Measurements from ENCODE around the gene NDUFAF7. TPM values are rescaled to one million over a fixed set of nuclear protein-coding genes. Genes with fewer than 3 reads are reported as not detected.

NDUFAF7 gene
- total and polyA plus RNA-seq, 9 of the 15 experiments (the other 6 are each of a cell fraction or from before 2014, with no cell fraction given), result 14.9 to 41.6 (median 23.9) TPM

DNA sequence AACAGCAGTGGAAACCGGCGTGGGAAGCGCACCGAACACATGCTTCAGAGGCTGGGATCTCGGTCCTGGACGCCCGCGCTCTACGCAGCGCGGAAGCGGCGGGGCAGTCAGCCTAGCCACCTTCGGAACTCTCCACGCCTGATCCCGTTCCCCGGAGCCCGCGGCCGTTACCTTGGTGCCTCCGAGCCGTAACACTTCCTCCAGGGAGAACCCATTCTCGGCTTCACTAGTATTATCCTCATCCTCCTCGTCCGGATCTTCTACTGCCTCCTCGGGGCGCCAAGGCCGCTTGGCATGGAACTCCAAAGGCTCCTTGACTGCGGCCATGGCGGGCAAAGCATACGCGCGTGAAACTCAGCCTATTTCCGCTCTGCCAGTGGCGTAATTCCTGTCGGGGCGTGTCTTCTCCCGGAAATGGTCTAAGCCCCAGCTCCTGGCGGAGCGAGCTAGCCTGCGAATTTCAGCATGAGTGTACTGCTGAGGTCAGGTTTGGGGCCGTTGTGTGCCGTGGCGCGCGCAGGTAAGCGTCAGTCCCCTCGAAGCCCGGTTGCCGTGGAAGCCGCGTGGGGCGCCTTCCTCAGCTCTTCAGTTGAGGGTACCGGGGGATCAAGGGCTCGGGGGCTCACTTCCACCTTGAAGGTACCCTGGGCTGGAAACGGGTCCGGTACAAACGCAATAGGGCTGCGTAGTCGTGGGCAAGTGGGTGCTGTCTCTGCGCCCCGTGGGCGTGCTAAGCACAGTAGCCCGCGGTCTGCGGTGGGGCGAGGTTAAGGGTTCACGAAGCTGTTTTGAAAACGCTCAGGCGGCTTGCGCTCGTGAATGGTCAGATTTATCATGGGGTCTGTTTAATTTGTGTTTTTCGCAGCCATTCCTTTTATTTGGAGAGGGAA lies at the start of gene NDUFAF7, which contains the start of gene CEBPZ (continued):
- TF ChIP-seq STAT5B (CRISPR knock-in tag; IDR thresholded peaks at IDR 0.05) (no peak), EGR1 (conservative IDR thresholded peaks at IDR 0.05) (peak; percentile 73), KLF10 (CRISPR knock-in tag; IDR thresholded peaks at IDR 0.05) (no peak), SIN3B (IDR thresholded peaks at IDR 0.05; ENCODE audit: low read depth) (peak; percentile 80), ZNF431 (CRISPR knock-in tag; IDR thresholded peaks at IDR 0.05) (no peak), ZNF707 (CRISPR knock-in tag; conservative IDR thresholded peaks at IDR 0.05) (no peak), BRF1 (IDR thresholded peaks at IDR 0.05; ENCODE audit: borderline replicate concordance, extremely low read depth, insufficient read length) (no peak), ADNP (tag; IDR thresholded peaks at IDR 0.05) (no peak), HDAC3 (IDR thresholded peaks at IDR 0.05; ENCODE audit: borderline replicate concordance, partially characterized antibody) (no peak), PHF21A (IDR thresholded peaks at IDR 0.05; ENCODE audit: borderline replicate concordance, low read depth) (no peak), ZNF232 (CRISPR knock-in tag; IDR thresholded peaks at IDR 0.05) (0 out of 2 replicates have a peak, but pooled peaks have one; percentile 84), HMG20B (CRISPR knock-in tag; IDR thresholded peaks at IDR 0.05) (no peak), KAT7 (CRISPR knock-in tag; IDR thresholded peaks at IDR 0.05; ENCODE audit: borderline replicate concordance) (peak; percentile 88; the same call in 1 of the 2 replicates), ZFP36 (IDR thresholded peaks at IDR 0.05; ENCODE audit: low read depth, low read length, partially characterized antibody) (no peak), SUPT5H (IDR thresholded peaks at IDR 0.05) (peak; percentile 97), ATF1 (CRISPR knock-in tag; IDR thresholded peaks at IDR 0.05) (0 out of 2 replicates have a peak, but pooled peaks have one; percentile 15), ATF1 (tag; IDR thresholded peaks at IDR 0.05) (peak; percentile 94), E2F3 (CRISPR knock-in tag; IDR thresholded peaks at IDR 0.05) (no peak; the same call in 1 of the 2 replicates)
- TF ChIP-seq, protein P1, sequence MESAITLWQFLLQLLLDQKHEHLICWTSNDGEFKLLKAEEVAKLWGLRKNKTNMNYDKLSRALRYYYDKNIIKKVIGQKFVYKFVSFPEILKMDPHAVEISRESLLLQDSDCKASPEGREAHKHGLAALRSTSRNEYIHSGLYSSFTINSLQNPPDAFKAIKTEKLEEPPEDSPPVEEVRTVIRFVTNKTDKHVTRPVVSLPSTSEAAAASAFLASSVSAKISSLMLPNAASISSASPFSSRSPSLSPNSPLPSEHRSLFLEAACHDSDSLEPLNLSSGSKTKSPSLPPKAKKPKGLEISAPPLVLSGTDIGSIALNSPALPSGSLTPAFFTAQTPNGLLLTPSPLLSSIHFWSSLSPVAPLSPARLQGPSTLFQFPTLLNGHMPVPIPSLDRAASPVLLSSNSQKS (CRISPR knock-in tag; IDR thresholded peaks at IDR 0.05), result no peak
- TF ChIP-seq, protein P2, sequence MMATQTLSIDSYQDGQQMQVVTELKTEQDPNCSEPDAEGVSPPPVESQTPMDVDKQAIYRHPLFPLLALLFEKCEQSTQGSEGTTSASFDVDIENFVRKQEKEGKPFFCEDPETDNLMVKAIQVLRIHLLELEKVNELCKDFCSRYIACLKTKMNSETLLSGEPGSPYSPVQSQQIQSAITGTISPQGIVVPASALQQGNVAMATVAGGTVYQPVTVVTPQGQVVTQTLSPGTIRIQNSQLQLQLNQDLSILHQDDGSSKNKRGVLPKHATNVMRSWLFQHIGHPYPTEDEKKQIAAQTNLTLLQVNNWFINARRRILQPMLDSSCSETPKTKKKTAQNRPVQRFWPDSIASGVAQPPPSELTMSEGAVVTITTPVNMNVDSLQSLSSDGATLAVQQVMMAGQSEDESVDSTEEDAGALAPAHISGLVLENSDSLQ (IDR thresholded peaks at IDR 0.05), result peak; percentile 29
- TF ChIP-seq, protein P3, sequence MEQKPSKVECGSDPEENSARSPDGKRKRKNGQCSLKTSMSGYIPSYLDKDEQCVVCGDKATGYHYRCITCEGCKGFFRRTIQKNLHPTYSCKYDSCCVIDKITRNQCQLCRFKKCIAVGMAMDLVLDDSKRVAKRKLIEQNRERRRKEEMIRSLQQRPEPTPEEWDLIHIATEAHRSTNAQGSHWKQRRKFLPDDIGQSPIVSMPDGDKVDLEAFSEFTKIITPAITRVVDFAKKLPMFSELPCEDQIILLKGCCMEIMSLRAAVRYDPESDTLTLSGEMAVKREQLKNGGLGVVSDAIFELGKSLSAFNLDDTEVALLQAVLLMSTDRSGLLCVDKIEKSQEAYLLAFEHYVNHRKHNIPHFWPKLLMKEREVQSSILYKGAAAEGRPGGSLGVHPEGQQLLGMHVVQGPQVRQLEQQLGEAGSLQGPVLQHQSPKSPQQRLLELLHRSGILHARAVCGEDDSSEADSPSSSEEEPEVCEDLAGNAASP (IDR thresholded peaks at IDR 0.05), result no peak
- TF ChIP-seq, protein P4, sequence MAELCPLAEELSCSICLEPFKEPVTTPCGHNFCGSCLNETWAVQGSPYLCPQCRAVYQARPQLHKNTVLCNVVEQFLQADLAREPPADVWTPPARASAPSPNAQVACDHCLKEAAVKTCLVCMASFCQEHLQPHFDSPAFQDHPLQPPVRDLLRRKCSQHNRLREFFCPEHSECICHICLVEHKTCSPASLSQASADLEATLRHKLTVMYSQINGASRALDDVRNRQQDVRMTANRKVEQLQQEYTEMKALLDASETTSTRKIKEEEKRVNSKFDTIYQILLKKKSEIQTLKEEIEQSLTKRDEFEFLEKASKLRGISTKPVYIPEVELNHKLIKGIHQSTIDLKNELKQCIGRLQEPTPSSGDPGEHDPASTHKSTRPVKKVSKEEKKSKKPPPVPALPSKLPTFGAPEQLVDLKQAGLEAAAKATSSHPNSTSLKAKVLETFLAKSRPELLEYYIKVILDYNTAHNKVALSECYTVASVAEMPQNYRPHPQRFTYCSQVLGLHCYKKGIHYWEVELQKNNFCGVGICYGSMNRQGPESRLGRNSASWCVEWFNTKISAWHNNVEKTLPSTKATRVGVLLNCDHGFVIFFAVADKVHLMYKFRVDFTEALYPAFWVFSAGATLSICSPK (IDR thresholded peaks at IDR 0.05; ENCODE audit: borderline replicate concordance), result no peak
- TF ChIP-seq, protein P5, sequence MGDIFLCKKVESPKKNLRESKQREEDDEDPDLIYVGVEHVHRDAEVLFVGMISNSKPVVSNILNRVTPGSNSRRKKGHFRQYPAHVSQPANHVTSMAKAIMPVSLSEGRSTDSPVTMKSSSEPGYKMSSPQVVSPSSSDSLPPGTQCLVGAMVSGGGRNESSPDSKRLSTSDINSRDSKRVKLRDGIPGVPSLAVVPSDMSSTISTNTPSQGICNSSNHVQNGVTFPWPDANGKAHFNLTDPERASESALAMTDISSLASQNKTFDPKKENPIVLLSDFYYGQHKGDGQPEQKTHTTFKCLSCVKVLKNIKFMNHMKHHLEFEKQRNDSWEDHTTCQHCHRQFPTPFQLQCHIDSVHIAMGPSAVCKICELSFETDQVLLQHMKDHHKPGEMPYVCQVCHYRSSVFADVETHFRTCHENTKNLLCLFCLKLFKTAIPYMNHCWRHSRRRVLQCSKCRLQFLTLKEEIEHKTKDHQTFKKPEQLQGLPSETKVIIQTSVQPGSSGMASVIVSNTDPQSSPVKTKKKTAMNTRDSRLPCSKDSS (IDR thresholded peaks at IDR 0.05; ENCODE audit: low read depth, partially characterized antibody), result no peak

Measured in K562 (cell line).